HG03095 (cell line): ENCODE data around the gene HOXA10.

Source experiments
- ATAC-seq: cut with Tn5 transposase; IDR thresholded peaks from one replicate; pipeline ENCODE4 v1.9.1; 2021; ENCODE audit warnings: moderate library complexity; ENCODE audit not compliant: unreplicated experiment

The HOXA10 gene

DNA sequence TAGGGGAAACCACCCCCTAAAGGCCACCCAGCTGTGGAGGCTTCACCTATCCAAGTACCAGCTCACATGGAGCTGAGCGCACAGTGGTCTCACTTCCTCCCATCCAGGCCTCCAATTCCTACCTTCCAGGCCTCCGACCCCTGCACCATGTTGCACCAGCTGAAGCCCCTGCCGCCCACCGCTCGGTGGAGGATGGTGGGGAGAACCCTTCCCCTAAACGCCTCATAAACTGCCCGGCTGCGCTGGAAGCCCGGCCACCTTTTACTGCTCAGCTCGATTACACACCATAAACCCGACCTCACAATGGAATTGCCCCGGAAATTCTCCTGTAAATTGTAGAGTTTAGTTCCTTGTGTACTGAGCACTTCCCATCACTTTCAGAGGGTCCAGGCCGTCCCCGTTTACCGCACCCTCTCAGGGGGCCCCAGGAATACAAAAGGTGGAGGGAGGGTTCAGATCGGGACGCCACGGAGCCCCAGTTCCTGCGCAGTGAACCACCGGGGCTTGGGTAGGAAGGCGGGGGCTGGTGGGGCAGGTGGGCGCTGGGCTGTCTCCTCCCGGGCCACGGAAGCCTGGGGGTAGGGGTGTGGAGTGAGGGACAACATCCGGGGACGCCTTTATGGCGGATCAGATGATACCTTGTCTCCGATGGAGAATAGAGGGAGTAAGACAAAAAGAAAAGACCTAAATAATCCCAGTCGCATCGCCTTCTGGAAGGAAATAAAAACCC is 16.3 kb downstream of the HOXA10 start:
- ATAC-seq = no peak

DNA sequence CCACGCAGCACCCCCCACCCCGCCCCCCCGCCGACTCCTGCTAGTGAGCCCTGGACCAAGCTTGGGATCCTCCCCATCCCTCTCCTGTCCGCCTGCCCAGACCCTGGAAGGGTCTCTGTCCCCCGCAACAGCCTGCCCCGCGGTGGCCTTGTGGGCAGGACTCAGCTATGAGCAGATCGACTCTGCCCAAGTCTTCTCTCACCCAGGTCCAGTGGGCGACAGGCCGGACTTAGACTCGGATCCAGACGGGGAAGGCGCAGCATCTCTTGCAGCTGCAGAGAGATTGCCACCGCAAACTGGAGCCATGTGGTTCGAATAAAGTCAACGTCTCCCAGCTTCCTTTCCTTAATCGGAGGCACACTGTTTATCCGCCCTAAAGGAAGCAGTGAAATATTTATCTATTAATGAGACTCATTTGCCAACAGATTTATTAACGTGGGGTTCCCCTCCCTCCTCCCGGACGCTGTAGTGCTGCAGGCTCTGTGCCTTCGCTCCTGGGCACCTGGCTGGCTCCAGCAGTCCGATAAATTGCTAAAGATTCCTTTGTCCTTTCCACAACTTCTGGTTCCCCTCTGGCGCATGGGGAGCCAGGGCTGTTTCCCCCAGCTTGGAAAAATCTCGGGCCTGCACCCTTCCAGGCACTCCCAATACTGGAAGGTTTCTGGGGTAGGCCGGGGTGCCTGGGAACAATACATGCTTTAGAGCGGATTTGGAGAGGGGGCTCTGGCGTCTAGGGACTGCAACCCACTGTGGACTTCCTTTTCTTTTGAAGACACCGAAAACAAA is 17.0 kb downstream of the HOXA10 start:
- no peak for ATAC-seq

DNA sequence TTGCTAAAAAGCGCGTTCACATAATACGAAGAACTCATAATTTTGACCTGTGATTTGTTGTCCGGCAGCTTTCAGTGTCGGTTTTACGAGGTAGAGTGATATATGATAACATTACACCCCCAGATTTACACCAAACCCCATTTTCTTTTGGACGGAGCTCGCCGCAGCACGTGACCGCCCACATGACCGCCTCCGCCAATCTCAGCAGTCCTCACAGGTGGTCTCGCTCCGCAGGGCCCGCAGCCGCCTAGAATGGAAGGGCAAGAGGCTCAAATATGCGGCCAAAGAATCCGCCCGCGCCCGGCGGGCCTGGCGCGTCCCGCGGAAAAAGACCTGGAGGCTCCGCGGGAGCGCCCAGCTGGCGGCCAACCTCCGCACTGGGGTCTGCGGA is 17.6 kb downstream of the HOXA10 start, which contains the start of gene HOXA7:
HOXA7 (minus strand) TSS at position 168 of the 391 bp plus-strand sequence; CDS start at position 38, 130 bp downstream.
- no peak for ATAC-seq

DNA sequence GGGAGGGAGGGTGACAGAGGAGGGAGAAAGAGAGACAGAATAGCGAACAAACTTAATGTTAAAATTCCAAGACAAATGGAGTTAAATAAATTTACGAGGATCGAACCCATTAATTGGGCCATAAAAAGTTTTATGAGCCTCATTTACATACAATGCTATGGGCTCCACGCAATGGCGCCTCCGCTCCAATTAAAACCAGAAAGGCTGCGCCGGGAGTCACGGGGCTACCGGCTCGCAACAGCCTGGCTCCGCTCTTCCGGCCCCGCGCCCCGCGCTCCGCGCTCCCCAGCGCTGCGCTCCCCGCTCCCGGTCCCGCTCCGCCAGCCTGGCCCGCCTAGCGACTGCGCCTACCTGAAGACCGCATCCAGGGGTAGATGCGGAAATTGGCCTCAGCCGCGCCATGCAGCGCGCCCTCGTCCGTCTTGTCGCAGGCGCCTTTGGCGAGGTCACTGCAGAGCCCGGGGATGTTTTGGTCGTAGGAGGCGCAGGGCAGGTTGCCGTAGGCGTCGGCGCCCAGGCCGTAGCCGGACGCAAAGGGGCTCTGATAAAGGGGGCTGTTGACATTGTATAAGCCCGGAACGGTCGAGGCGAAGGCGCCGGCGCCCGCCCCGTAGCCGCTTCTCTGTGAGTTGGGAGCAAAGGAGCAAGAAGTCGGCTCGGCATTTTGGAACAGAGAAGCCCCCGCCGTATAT is 18.2 kb downstream of the HOXA10 start:
- no peak for ATAC-seq

DNA sequence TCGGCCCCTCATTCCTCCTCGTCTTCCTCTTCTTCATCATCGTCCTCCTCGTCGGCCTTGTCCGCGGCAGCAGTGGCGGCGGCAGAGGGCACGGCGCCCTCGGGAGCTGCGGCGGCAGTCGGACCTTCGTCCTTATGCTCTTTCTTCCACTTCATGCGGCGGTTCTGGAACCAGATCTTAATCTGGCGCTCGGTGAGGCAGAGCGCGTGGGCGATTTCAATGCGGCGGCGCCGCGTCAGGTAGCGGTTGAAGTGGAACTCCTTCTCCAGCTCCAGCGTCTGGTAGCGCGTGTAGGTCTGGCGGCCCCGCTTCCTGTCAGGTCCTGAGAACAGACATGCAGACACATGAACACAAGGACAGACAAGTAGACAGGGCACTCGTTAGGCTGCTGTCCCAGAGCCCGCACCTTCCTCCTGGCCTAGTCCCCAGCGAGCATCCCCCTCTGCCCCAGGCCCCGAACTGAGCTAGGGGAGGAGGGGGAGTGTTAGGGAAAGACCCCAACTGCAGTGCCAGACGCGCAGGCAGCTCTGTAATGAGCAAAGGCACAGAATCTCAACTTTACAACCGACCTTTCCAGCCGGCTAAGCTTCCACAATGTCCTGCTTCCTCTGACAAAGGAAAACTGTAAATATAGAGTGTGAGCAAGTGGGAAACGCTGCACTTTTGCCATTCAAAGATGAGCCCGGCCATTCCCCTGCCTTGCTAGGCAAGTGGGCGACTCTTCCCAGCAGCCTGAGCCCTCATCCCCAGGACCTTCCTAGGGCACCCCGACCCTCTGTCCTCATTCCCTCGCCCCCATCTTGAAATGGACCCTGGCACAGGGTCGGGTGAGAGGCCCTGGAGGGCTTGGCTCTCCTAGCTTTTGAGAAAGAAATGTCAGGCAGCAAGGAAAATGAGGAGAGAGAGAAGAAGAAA is 19.0 kb downstream of the HOXA10 start:
- no peak for ATAC-seq

DNA sequence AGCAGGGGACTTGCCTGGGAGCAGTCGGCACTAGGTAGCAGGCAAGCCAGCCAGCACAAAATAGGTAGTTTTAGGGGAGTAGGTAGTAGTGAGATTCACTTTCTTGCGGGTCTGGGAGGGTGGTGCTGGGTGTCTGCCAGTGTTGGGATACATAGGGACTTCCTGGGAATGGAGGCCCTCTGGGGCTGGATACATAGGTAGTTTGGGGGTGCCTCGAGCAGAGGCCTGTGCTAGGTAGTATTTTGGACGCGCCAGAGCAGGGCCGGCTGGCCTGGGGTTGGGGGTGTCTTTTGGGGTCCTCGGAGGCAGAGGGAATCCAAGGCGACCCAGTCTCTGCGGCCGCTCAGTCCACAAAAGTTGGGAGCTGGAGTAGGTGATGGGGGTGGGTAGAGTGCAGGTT is 19.8 kb downstream of the HOXA10 start:
- no peak for ATAC-seq

DNA sequence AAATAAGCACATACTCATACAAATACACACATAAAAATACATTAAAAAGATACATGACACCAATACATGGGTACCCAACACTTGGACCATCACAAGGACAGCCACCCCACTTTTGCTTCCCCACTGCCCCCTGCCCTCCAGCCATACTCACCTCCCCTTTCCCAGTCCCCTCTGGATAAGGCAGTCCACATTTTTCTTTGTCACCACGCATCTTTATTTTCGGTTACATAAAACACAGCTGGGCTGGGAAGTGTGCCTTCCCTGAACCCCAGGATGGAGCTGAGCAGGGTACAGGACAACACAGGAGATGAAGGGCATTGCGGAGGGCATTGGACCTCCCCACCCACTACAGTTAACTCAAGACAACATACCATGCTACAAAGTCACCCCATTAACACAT is 20.6 kb downstream of the HOXA10 start:
- ATAC-seq = no peak

DNA sequence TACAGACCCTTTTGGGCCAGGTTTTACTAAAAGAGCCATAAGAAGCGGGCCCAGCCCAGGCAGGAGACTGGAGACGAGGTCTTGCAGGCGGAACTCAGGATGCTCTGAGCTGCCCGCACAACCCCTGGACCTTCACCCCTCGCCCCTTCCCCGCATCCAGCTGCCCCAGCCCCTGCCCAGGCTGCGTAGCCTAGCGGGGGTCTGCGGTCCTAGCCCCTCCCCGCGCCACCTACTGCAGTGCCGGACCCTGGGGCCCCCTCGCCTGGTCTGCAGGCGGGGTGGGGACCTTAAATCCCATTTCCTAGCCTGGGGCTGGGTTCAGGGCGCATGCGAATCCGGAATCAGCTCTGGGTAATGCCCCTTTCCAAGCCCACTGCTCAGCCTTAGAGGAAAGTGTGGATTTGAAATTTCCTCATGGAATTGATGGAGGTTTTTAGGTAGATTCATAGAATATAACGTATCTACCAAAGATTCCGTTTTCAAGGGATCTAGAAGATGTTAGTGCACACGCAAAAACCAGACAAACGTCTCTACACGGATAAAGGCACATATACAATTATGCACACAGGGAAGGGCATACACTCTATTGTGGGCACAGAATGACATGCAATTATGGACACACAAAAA is 21.2 kb downstream of the HOXA10 start:
- ATAC-seq = no peak

DNA sequence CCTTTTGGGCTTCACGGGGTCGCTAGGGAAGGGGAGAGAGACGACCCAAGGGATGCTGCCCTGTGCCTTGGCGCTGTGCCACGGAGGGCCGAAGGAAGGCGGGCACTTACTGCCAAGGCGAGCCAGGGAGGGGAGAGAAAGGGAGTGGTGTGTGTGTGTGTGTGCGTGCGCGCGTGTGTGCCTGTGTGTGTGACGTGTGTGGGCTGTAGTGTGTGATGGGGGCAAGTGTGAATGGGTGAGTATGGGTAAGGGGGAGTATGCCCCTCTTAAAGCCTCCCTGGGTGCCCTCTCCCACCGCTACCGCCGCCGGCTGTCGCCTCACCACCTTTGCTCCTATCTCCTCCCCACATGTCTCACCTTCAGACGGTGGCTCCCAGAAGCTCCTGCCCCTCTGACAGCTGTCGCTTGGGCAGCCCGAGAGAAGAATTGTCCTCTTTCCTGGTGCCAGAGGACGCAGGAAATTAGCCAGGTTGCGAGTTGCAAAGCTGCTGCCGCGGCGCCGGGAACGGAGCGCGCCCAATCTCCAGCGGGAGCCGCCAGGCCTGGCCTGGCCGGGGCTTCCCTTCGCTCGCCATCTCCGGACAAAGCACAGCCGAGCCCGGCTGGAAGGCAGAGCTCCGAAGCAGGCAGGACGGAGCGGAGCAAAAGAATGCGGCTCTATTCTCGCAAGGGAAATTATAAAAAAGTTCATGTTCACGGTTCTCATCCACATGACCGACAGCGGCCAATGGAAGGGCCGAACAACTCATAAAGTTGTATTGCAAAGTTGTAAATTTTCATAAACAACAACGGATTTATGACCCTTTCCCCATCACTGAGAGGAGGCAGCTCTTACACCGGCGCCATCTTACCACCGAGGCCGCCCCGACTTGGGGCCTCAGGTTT is 21.9 kb downstream of the HOXA10 start, which contains the start of gene HOXA3:
HOXA3 (minus strand) TSS at position 653 of the 885 bp plus-strand sequence. CDS start 41,943 bp downstream, outside the sequence.
- ATAC-seq = no peak

DNA sequence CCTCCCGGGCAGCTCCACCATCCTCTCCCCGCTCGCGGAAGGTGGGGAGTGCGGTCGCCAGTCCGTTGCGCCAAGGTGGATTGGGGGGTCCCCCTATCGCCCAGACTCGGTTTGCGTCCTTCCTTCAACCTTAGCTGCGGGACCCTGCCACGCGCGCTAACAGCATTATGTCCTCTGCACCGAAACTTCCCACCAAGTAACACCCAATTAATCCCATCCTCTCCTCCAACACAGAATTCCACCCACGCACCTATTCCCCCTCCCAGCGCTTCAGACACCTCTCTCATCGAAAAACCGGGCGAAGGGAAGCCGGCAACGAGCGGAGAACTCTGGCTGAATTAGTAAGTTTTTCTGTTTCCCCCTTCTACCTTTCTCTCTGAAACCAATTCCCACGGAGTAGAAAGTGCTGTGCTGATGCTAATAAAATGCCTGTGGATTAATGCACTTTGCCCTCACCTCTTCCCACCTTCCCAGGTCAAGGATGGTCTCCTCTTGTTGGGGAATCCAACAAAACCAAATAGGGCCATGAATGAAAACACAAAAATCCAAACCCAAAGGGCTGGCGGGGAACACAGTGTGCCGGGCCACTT is 22.7 kb downstream of the HOXA10 start:
- ATAC-seq = no peak

DNA sequence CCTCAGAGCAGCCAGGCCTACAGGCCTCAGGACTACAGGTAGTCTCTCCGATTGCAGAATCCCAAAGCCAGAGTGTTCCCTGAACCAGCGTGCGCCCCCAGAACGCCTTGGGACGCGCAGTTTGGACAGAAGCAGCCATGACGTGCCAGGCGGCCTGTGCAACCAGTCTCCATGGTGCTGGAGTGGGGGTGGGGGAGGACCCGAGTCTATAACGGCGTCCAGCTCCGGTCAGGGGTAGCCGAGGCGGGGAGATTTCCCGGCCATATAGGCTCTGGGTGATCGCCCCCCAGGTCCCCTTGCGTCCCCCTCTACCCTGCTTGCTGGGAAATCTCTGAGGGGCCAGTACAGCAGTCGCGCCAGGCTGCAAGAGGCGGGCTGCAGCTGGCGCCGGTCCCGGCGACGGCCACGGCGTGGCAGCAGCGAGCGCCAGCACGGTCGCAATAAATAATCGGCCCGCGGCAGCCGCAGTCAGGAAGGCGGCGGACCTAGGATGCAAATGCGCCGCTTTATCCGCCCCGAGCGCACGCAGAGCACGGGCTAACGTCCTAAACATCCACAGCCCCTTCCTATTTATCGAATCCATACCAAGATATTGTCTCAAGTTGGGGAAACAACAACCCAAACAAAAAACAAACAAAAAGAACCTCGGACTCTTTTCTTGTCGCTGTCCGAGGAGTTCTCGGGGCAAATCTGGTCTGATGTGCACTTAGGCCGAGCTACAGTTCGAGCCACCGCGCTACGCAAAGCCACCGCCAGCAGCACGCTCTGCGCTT is 23.4 kb downstream of the HOXA10 start:
- ATAC-seq = peak; percentile 89

DNA sequence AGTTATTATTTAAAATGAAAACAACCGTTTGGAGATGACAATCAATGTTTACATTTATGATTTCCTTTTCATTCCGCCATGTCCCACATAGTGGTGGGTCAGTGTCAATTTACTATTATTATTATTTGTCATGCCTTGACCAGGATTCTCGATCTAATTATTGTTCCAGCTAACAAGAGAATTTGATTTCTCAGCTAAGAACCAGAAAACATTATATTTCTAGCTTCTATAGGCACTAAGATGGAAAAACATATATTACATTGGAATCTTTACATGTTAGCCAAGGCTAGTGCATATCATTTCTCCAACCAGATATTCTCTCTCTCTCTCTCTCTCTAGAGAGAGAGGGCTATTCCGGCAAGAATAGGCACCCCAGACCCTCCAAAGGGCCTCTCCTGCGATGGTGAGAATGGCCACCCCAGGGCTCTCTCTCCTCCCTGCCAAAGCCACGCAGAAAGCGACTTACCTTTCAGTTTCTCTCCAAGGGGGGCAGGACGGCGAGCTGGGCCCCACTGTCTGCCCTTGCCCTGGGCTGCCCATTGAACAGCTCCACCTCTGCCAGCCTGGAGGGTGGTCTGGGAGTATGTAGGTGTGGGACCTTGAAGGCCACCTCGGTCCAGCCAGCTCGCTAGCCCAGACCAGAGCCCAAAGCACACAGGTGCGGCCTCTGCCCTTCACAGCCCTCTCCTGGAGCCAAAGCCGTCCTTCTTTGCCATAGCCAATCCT is 24.1 kb downstream of the HOXA10 start:
- ATAC-seq = no peak

DNA sequence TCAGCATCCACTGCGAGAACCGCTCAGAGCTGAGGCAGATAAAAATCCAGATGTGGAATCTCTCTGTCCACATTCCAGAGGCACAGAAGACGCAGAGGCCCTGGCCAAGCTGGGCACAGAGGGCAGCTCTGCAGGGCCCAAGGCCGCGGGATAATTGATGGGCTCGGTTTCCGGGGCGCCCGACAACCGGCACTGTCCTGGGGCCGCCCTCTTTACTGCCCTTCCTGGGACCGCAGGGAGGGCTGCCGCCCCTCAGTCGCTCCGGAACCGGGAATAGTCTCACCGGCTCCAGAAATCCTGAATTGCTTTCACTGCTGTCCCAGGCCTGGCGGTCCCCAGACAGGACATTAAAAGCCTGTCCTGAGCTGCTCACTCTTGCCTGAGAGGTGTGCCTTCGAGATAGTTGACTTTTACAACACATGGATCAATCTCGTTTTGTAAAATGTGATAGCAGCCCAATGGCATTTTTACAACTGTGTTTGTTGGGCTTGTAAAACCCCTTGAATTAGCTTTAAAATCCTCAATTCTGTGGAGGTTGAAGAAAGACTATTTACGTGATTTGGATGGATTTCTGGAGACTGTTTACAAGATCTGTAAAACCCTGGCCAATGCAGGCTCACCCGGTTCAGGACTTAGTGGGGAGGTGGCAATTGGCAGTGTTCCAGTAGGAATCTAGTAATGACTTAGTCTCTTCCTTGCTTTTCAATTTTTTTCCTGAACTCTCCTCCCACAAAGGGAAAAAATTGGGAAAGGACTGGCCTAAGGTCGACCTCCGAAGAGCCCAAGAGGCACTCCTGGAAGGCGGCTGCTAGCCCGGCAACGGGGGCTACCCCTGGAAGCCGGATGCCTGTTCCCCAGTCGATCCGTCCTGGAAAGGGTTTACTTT is 25.1 kb downstream of the HOXA10 start:
- no peak for ATAC-seq

DNA sequence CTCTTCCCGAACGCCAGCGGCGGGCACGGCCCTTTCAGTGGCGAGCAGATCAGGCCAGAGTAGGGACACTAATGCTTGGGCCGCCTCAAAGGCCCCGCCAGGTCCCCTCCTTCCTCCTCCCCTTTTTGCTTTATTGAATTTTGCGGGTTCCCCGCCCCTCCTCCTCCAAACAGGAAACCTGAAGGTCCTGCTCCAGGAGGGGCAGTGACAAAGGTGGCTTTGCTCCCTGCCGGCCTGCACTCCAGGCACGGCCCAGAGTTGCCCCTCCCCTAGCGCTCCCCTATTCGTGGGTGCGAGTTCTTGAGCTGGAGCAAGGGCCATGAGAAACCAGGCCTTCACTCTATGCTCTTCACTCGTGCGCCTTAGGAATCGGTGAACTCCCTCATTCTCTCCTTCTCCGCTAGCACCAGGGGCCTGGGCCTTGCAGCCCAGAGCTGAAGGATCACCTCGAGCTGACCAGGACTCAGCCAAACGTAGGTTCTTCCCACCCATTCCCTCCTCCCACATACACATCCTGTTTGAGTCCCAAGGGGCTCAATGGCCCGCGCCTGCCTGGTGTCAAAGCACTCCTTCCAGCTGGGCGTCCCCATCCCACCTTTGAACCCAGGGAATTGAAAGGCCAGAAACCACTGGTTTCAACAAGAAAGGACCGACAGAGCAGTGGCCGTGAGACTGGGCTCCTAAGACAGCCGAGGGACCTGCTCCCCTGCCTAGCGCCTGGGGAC is 25.9 kb downstream of the HOXA10 start:
- ATAC-seq = no peak

DNA sequence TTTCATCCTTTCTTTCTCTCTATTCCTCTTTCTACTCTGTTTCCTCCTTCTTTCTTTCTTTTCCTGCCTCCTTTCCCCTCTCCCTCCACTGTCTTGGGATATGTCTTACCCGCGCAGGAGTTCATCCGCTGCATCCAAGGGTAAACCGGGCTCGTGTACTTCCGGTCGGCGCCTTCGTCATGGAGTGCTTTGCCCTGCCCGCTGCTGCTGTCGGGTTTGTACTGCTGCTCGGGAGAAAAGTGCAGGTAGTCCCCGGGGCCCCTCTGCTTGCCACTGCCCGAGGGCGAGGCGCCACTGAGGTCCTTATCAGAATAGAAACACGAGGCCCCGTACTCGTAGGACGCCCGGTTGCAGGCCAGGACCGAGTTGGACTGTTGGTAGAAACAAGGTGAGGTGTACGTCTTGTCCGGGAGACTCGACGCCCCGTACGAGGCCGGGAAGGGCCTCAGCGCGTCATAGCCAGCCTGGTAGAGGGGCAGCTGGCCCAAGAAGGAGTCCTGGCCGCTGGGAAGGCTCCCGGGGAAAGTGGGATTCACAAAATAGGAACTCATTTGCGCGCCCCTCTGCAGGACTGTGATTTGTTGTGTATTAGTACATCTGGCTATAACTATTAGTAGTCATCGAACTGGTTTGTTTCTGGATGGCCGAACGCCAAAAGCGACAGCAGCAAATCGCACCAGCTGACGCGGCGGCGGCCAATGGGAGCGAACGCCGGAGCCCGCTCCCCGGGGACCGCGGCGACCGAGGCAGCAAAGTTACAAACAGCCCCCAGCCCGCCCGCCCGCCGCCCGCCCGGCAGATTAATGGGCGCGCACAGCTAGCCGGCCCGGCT is 26.7 kb downstream of the HOXA10 start, which contains the start of gene HOXA6:
HOXA6 (minus strand) TSS at position 576 of the 832 bp plus-strand sequence; CDS start at position 551, 25 bp downstream.
- no peak for ATAC-seq
